SK-N-SH treated with all-trans-retinoic acid at 6 μM for 48 hours (cell line): ENCODE results near the gene MYH9.

Source experiments
- ATAC-seq: fragments of 200-7000 bp; cut with Tn5 transposase; 3 replicates; pipeline ENCODE4 v1.9.1; 2020; ENCODE audit warnings: mild to moderate bottlenecking, moderate library complexity
- ARNTL ChIP-seq: fragments of 450-650 bp; formaldehyde crosslinking; IDR thresholded peaks from 2 replicates; pipeline ENCODE4 v1.5.0; 2020; ENCODE audit warnings: low read depth, mild to moderate bottlenecking, moderate library complexity, borderline replicate concordance
- BACH2 ChIP-seq: fragments of 250-450 bp; sonication (Bioruptor Pico); IDR thresholded peaks from 2 replicates; pipeline ENCODE4 v1.9.0; 2021; ENCODE audit warnings: mild to moderate bottlenecking, borderline replicate concordance
- ISL1 ChIP-seq: fragments of 250-450 bp; sonication (Bioruptor Pico); IDR thresholded peaks from 2 replicates; pipeline ENCODE4 v2.1.2; 2022; ENCODE audit warnings: mild to moderate bottlenecking, moderate library complexity
- OSR1 ChIP-seq: fragments of 250-450 bp; sonication (Bioruptor Pico); IDR thresholded peaks from 2 replicates; pipeline ENCODE4 v1.8.0; 2022; ENCODE audit warnings: moderate library complexity, mild to moderate bottlenecking, inconsistent platforms
- SNAI2 ChIP-seq: fragments of 250-450 bp; sonication (Bioruptor Pico); IDR thresholded peaks from 2 replicates; pipeline ENCODE4 v1.5.0; 2020; ENCODE audit warnings: mild to moderate bottlenecking, moderate library complexity
- TCF4 ChIP-seq: fragments of 250-450 bp; sonication (Bioruptor Pico); IDR thresholded peaks from 2 replicates; pipeline ENCODE4 v1.8.0; 2021; ENCODE audit warnings: mild to moderate bottlenecking, moderate library complexity, borderline replicate concordance
- TOX ChIP-seq: fragments of 250-450 bp; sonication (Bioruptor Pico); IDR thresholded peaks from 2 replicates; pipeline ENCODE4 v1.8.0; 2021; ENCODE audit warnings: mild to moderate bottlenecking, moderate library complexity, borderline replicate concordance
- ZC3H10 ChIP-seq: fragments of 250-450 bp; sonication (Bioruptor Pico); IDR thresholded peaks from 2 replicates; pipeline ENCODE4 v1.5.1; 2021; ENCODE audit warnings: mild to moderate bottlenecking, moderate library complexity
- ZFP3 ChIP-seq: fragments of 250-450 bp; sonication (Bioruptor Pico); IDR thresholded peaks from 2 replicates; pipeline ENCODE4 v1.5.0; 2020; ENCODE audit warnings: mild to moderate bottlenecking, moderate library complexity
- ZFP30 ChIP-seq: fragments of 450-650 bp; formaldehyde crosslinking; IDR thresholded peaks from 2 replicates; pipeline ENCODE4 v1.5.0; 2022; ENCODE audit warnings: mild to moderate bottlenecking, moderate library complexity
- ZNF565 ChIP-seq: fragments of 450-650 bp; formaldehyde crosslinking; conservative IDR thresholded peaks from 2 replicates; pipeline ENCODE4 v1.5.0; 2020; ENCODE audit warnings: low read depth, mild to moderate bottlenecking, moderate library complexity
- ZNF70 ChIP-seq: fragments of 450-650 bp; formaldehyde crosslinking; IDR thresholded peaks from 2 replicates; pipeline ENCODE4 v1.5.0; 2020; ENCODE audit warnings: mild to moderate bottlenecking, moderate library complexity
- TF ChIP-seq, protein P1 (sequence below): fragments of 250-450 bp; sonication (Bioruptor Pico); IDR thresholded peaks from 2 replicates; pipeline ENCODE4 v1.5.1; 2021; ENCODE audit warnings: mild to moderate bottlenecking, moderate library complexity
- TF ChIP-seq, protein P2 (sequence below): fragments of 250-450 bp; sonication (Bioruptor Pico); IDR thresholded peaks from 2 replicates; pipeline ENCODE4 v1.8.0; 2021; ENCODE audit warnings: low read depth, mild to moderate bottlenecking, moderate library complexity, borderline replicate concordance
- TF ChIP-seq, protein P3 (sequence below): fragments of 250-450 bp; sonication (Bioruptor Pico); IDR thresholded peaks from 2 replicates; pipeline ENCODE4 v1.8.0; 2020; ENCODE audit warnings: mild to moderate bottlenecking, moderate library complexity, borderline replicate concordance
- TF ChIP-seq, protein P4 (sequence below): fragments of 250-450 bp; sonication (Bioruptor Pico); IDR thresholded peaks from 2 replicates; pipeline ENCODE4 v1.5.0; 2020; ENCODE audit warnings: mild to moderate bottlenecking, moderate library complexity
- TF ChIP-seq, protein P5 (sequence below): fragments of 250-450 bp; sonication (Bioruptor Pico); IDR thresholded peaks from 2 replicates; pipeline ENCODE4 v1.5.1; 2020; ENCODE audit warnings: low read depth, mild to moderate bottlenecking, moderate library complexity

Gene MYH9

DNA sequence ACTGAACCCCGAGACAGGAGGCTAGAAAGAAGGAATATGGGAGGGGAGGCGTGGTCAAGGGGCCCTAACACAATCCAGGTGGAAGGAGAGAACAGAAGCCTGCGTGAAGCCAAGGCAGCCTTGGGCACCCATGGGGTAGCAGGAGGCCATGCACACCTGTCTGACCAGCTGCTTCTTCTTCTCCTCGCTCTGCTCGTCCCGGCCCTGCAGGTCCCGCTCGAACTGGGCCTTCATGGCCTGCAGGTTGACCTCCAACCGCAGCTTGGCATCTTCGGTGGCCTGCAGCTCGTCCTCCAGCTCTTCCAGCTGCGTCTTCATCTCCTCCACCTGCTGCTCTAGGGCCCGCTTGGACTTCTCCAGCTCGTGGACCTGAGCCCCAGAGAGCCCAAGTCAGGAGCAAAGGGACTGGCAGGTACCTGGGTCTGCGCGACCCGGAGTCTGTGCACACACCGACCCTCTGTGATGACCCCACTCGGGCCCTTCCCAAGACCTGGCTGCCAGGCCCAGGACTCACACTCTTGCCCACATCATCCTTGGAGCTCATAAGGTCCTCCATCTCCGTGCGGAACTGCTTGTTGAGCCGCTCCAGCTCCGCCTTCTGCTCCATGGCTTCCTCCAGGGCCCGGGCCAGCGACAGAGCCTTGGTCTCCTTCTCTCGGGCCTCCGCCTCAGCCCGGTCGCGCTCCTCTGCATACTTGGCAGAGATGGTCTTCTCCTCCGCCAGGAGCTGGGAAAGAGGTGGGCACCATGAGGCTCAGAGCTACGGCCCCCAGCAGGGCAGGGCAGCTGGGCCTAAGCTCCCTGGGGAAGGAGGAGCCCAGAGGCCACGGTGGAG, 99.0 kb downstream of the MYH9 start:
- TF ChIP-seq, protein P1, sequence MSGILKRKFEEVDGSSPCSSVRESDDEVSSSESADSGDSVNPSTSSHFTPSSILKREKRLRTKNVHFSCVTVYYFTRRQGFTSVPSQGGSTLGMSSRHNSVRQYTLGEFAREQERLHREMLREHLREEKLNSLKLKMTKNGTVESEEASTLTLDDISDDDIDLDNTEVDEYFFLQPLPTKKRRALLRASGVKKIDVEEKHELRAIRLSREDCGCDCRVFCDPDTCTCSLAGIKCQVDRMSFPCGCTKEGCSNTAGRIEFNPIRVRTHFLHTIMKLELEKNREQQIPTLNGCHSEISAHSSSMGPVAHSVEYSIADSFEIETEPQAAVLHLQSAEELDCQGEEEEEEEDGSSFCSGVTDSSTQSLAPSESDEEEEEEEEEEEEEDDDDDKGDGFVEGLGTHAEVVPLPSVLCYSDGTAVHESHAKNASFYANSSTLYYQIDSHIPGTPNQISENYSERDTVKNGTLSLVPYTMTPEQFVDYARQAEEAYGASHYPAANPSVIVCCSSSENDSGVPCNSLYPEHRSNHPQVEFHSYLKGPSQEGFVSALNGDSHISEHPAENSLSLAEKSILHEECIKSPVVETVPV (CRISPR knock-in tag): no peak
- TF ChIP-seq ZFP3 (CRISPR knock-in tag) (no peak), OSR1 (CRISPR knock-in tag) (no peak), ZNF70 (CRISPR knock-in tag) (no peak), ZFP30 (CRISPR knock-in tag) (no peak), ZC3H10 (CRISPR knock-in tag) (no peak), ZNF565 (CRISPR knock-in tag) (no peak), BACH2 (CRISPR knock-in tag) (no peak)
- TF ChIP-seq, protein P2, sequence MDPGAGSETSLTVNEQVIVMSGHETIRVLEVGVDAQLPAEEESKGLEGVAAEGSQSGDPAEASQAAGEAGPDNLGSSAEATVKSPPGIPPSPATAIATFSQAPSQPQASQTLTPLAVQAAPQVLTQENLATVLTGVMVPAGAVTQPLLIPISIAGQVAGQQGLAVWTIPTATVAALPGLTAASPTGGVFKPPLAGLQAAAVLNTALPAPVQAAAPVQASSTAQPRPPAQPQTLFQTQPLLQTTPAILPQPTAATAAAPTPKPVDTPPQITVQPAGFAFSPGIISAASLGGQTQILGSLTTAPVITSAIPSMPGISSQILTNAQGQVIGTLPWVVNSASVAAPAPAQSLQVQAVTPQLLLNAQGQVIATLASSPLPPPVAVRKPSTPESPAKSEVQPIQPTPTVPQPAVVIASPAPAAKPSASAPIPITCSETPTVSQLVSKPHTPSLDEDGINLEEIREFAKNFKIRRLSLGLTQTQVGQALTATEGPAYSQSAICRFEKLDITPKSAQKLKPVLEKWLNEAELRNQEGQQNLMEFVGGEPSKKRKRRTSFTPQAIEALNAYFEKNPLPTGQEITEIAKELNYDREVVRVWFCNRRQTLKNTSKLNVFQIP (CRISPR knock-in tag): no peak
- TF ChIP-seq, protein P3, sequence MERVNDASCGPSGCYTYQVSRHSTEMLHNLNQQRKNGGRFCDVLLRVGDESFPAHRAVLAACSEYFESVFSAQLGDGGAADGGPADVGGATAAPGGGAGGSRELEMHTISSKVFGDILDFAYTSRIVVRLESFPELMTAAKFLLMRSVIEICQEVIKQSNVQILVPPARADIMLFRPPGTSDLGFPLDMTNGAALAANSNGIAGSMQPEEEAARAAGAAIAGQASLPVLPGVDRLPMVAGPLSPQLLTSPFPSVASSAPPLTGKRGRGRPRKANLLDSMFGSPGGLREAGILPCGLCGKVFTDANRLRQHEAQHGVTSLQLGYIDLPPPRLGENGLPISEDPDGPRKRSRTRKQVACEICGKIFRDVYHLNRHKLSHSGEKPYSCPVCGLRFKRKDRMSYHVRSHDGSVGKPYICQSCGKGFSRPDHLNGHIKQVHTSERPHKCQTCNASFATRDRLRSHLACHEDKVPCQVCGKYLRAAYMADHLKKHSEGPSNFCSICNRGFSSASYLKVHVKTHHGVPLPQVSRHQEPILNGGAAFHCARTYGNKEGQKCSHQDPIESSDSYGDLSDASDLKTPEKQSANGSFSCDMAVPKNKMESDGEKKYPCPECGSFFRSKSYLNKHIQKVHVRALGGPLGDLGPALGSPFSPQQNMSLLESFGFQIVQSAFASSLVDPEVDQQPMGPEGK: no peak
- TF ChIP-seq, protein P4, sequence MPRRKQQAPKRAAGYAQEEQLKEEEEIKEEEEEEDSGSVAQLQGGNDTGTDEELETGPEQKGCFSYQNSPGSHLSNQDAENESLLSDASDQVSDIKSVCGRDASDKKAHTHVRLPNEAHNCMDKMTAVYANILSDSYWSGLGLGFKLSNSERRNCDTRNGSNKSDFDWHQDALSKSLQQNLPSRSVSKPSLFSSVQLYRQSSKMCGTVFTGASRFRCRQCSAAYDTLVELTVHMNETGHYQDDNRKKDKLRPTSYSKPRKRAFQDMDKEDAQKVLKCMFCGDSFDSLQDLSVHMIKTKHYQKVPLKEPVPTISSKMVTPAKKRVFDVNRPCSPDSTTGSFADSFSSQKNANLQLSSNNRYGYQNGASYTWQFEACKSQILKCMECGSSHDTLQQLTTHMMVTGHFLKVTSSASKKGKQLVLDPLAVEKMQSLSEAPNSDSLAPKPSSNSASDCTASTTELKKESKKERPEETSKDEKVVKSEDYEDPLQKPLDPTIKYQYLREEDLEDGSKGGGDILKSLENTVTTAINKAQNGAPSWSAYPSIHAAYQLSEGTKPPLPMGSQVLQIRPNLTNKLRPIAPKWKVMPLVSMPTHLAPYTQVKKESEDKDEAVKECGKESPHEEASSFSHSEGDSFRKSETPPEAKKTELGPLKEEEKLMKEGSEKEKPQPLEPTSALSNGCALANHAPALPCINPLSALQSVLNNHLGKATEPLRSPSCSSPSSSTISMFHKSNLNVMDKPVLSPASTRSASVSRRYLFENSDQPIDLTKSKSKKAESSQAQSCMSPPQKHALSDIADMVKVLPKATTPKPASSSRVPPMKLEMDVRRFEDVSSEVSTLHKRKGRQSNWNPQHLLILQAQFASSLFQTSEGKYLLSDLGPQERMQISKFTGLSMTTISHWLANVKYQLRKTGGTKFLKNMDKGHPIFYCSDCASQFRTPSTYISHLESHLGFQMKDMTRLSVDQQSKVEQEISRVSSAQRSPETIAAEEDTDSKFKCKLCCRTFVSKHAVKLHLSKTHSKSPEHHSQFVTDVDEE (CRISPR knock-in tag): no peak
- no peak for ATAC-seq

DNA sequence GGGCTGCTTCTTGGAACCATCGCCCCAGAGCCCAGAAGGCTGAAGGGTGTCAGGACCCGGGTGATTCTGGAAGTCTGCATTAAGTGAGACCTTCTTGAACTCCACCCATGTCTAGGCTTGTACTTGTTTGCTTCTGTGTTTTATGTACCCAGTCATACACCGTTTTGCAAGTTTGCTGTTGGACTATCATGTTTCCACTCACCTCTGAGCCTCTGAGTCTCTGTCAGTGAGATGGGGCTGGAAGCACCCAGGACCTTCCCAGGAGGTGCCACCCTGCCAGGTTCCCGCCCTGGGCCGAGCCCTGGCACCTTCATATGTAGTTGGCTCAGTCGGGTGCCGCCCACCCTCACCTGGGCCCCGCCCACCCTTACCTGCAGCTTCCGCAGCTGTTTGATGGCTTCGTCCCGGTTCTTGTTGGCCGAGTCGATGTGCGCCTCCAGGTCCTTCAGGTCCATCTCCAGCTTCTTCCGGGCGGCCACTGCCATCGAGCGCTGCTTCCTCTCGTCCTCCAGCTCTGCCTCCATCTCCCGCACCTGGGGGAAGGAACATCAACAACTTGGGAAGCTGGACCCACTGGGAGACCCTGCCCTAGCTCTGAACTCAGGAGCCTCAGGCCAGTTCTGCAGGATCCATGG, 99.8 kb downstream of the MYH9 start:
- TF ChIP-seq ARNTL (CRISPR knock-in tag): no peak
- TF ChIP-seq SNAI2 (CRISPR knock-in tag): no peak
- no peak for TF ChIP-seq ZFP30 (CRISPR knock-in tag)
- TF ChIP-seq ZFP3 (CRISPR knock-in tag): no peak
- no peak for TF ChIP-seq TOX
- TF ChIP-seq, protein P1 (CRISPR knock-in tag): no peak
- no peak for TF ChIP-seq ZNF565 (CRISPR knock-in tag)
- TF ChIP-seq OSR1 (CRISPR knock-in tag): no peak
- TF ChIP-seq, protein P5, sequence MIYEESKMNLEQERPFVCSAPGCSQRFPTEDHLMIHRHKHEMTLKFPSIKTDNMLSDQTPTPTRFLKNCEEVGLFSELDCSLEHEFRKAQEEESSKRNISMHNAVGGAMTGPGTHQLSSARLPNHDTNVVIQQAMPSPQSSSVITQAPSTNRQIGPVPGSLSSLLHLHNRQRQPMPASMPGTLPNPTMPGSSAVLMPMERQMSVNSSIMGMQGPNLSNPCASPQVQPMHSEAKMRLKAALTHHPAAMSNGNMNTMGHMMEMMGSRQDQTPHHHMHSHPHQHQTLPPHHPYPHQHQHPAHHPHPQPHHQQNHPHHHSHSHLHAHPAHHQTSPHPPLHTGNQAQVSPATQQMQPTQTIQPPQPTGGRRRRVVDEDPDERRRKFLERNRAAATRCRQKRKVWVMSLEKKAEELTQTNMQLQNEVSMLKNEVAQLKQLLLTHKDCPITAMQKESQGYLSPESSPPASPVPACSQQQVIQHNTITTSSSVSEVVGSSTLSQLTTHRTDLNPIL: no peak
- no peak for TF ChIP-seq ISL1 (CRISPR knock-in tag)
- TF ChIP-seq, protein P4 (CRISPR knock-in tag): no peak
- TF ChIP-seq TCF4 (CRISPR knock-in tag): no peak

More for the DNA sequence above, 99.8 kb downstream of the MYH9 start:
- ATAC-seq: no peak
